ENCODE results near the gene TBC1D16. TPM values are rescaled to one million over a fixed set of nuclear protein-coding genes. Genes with fewer than 3 reads are reported as not detected.
"Not testable (repeated sequence)": the region's sequence is repeated elsewhere in the genome, so short reads cannot be mapped to it uniquely, and the experiment has no call there.

TBC1D16 gene
- total RNA-seq, 2 experiments from 2014 or later, result 0.38 to 0.74 TPM

DNA sequence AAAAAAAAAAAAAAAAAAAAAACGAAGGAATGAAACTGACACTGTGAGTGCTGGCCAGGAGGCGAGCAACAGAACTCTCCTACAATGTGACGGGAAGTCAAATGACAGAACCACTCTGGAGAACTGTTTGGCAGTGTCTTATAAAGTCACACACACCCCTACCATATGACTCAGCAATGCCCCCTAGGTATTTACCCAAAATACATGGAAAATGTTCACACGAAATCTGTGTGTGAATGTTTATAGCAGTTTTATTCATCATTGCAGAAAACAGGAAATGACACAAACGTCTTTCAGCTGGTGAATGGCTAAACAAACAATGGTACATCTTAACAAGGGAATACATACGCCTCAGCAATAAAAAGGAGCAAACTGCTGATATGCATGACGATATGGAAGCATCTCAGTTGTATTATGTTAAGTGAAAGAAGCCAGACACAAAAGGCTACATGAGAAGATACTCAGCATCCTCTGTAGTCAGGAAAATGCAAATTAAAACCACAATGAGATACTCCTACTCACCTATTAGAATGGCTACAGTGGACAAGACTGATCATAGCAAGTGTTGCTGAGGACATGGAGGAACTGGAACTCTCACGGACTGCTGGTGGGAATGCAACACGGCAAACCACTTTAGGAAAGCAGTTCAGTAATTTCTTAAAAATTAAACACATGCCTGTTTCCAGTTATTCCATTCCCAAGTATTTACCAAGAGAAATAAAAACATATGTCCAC is 74.7 kb downstream of the TBC1D16 start:
- intact Hi-C loops (cut with micrococcal nuclease; ENCODE audit: unreplicated experiment), result no loop called here
- H3K4me3 ChIP-seq (ENCODE audit: low read depth, low read length, poor library complexity, severe bottlenecking), result no peak overlapping the region
- H4K20me1 ChIP-seq (ENCODE audit: insufficient read depth, low read length), result no peaks in the 10 kb centered on the region
- no peaks in the 10 kb centered on the region for H3K9me3 ChIP-seq (ENCODE audit: low read length)
- ChIA-PET POLR2A (no interaction called here), CTCF (ENCODE audit: unreplicated experiment) (no interaction called here)
- TF ChIP-seq, protein P1, sequence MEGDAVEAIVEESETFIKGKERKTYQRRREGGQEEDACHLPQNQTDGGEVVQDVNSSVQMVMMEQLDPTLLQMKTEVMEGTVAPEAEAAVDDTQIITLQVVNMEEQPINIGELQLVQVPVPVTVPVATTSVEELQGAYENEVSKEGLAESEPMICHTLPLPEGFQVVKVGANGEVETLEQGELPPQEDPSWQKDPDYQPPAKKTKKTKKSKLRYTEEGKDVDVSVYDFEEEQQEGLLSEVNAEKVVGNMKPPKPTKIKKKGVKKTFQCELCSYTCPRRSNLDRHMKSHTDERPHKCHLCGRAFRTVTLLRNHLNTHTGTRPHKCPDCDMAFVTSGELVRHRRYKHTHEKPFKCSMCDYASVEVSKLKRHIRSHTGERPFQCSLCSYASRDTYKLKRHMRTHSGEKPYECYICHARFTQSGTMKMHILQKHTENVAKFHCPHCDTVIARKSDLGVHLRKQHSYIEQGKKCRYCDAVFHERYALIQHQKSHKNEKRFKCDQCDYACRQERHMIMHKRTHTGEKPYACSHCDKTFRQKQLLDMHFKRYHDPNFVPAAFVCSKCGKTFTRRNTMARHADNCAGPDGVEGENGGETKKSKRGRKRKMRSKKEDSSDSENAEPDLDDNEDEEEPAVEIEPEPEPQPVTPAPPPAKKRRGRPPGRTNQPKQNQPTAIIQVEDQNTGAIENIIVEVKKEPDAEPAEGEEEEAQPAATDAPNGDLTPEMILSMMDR (conservative IDR thresholded peaks at IDR 0.05; ENCODE audit: low read length), result peak; percentile 25; the same call in 1 of the 2 replicates
- no peak for TF ChIP-seq EZH2phosphoT487 (IDR thresholded peaks at IDR 0.05; ENCODE audit: borderline replicate concordance, low read depth, low read length)
- no peaks in the 10 kb centered on the region for H3K36me3 ChIP-seq (ENCODE audit: insufficient read depth, low read length)
- BruUV-seq (replicated peaks), result no TSS peak
- H2AFZ ChIP-seq (ENCODE audit: low read length), result no peak overlapping the region
- no peak for DNase-seq (ENCODE audit: low spot score)
- no peak overlapping the region for H3K27ac ChIP-seq (ENCODE audit: low read depth, low read length, poor library complexity, severe bottlenecking)
- H3K4me1 ChIP-seq (ENCODE audit: insufficient read depth, low read length, poor library complexity, severe bottlenecking), result no peaks in the 10 kb centered on the region
- no peaks in the 10 kb centered on the region for H3K79me2 ChIP-seq (ENCODE audit: insufficient read depth, low read depth, low read length)
- no peaks in the 10 kb centered on the region for H3K9me2 ChIP-seq (ENCODE audit: insufficient read depth, low read length)
- no peak overlapping the region for H3K4me2 ChIP-seq (ENCODE audit: low read length)

DNA sequence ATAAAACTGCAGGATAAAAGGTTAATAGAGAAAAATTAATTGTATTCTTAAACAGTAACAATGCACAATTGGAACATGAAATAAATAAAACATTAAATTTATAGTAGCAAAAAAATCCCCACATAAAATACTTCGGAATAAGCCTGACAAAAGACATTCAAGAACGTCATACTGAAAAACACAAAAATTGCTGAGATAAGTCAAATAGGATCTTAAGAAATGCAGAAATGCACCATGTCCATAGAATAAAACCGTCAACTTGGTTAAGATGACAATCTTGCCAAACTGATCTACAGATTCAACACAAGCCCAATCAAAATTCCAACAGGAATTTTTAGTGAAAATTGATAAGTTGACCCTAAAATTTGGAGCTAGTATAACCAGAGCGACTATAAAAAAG is 76.6 kb downstream of the TBC1D16 start:
- TF ChIP-seq, protein P1 (conservative IDR thresholded peaks at IDR 0.05; ENCODE audit: low read length), result no peak
- no peak for TF ChIP-seq EZH2phosphoT487 (IDR thresholded peaks at IDR 0.05; ENCODE audit: borderline replicate concordance, low read depth, low read length)

DNA sequence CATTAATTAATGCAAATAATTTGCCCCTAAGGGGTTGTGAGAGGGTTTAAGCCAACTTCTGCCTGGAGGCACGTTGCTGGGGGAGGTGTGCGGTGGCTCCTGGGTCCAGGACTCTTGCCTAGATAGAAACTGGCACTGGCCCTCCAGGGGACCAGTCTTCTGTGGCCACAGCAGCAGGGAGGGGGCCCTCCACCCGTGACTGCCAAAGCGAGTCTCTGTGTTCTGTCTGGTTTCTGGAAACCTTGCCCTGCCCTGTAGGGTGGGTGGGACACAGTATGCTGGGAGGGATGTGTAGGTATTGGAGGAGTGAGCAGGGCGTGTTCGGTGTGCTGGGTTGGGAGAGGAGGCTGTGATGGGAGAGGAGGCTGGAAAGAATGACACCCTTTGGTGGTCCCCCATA is 78.8 kb downstream of the TBC1D16 start:
- no peaks in the 10 kb centered on the region for H3K9me2 ChIP-seq (ENCODE audit: insufficient read depth, low read length)
- no peaks in the 10 kb centered on the region for H3K9me3 ChIP-seq (ENCODE audit: low read length)
- H3K4me1 ChIP-seq (ENCODE audit: insufficient read depth, low read length, poor library complexity, severe bottlenecking), result no peaks in the 10 kb centered on the region
- H3K27ac ChIP-seq (ENCODE audit: low read depth, low read length, poor library complexity, severe bottlenecking), result no peak overlapping the region
- no peaks in the 10 kb centered on the region for H3K36me3 ChIP-seq (ENCODE audit: insufficient read depth, low read length)
- intact Hi-C loops (cut with micrococcal nuclease; ENCODE audit: unreplicated experiment), result no loop called here
- no peak for TF ChIP-seq EZH2phosphoT487 (IDR thresholded peaks at IDR 0.05; ENCODE audit: borderline replicate concordance, low read depth, low read length)
- TF ChIP-seq, protein P1 (conservative IDR thresholded peaks at IDR 0.05; ENCODE audit: low read length), result no peak
- DNase-seq (ENCODE audit: low spot score), result no peak
- H3K4me2 ChIP-seq (ENCODE audit: low read length), result no peak overlapping the region
- CTCF ChIA-PET (ENCODE audit: unreplicated experiment), result interaction anchor here (0.5 to 0.6 kb wide), 2 partner anchors 53 to 1770 kb away, joined by 3 read pairs; no protein-coding TSS in a partner anchor
- no peaks in the 10 kb centered on the region for H4K20me1 ChIP-seq (ENCODE audit: insufficient read depth, low read length)
- POLR2A ChIA-PET, result no interaction called here
- BruUV-seq (replicated peaks), result no TSS peak
- no peak overlapping the region for H2AFZ ChIP-seq (ENCODE audit: low read length)
- no peaks in the 10 kb centered on the region for H3K79me2 ChIP-seq (ENCODE audit: insufficient read depth, low read depth, low read length)
- no peak overlapping the region for H3K4me3 ChIP-seq (ENCODE audit: low read depth, low read length, poor library complexity, severe bottlenecking)

More for the DNA sequence above, 76.6 kb downstream of the TBC1D16 start:
- intact Hi-C loops (cut with micrococcal nuclease; ENCODE audit: unreplicated experiment), result no loop called here
- Histone ChIP-seq H3K4me2 (ENCODE audit: low read length) (no peak overlapping the region), H3K79me2 (ENCODE audit: insufficient read depth, low read depth, low read length) (no peaks in the 10 kb centered on the region), H3K9me2 (ENCODE audit: insufficient read depth, low read length) (no peaks in the 10 kb centered on the region), H4K20me1 (ENCODE audit: insufficient read depth, low read length) (no peaks in the 10 kb centered on the region), H3K9me3 (ENCODE audit: low read length) (no peaks in the 10 kb centered on the region), H2AFZ (ENCODE audit: low read length) (no peak overlapping the region), H3K4me1 (ENCODE audit: insufficient read depth, low read length, poor library complexity, severe bottlenecking) (no peaks in the 10 kb centered on the region), H3K27ac (ENCODE audit: low read depth, low read length, poor library complexity, severe bottlenecking) (no peak overlapping the region), H3K36me3 (ENCODE audit: insufficient read depth, low read length) (no peaks in the 10 kb centered on the region), H3K4me3 (ENCODE audit: low read depth, low read length, poor library complexity, severe bottlenecking) (no peak overlapping the region)
- POLR2A ChIA-PET, result interaction anchor here (0.6 kb wide), 2 partner anchors 32 to 114 kb away, joined by 3 to 4 read pairs; no protein-coding TSS in a partner anchor
- BruUV-seq (replicated peaks), result no TSS peak
- CTCF ChIA-PET (ENCODE audit: unreplicated experiment), result no interaction called here
- DNase-seq (ENCODE audit: low spot score), result no peak

DNA sequence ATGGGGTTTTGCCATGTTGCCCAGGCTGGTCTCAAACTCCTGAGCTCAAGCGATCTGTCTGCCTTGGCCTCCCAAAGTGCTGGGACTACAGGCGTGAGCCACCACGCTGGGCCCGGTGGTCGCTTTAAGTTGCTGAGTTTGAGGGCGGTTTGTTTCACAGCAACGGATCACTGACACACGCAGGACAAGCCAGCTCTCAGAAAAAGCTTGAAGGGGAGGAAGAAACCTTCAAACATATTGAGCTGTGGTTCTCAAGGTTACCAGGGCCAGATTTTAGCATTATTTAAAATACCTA is 79.3 kb downstream of the TBC1D16 start:
- H3K9me2 ChIP-seq (ENCODE audit: insufficient read depth, low read length); intact Hi-C loops (cut with micrococcal nuclease; ENCODE audit: unreplicated experiment); H3K9me3 ChIP-seq (ENCODE audit: low read length); H3K27ac ChIP-seq (ENCODE audit: low read depth, low read length, poor library complexity, severe bottlenecking); H3K4me1 ChIP-seq (ENCODE audit: insufficient read depth, low read length, poor library complexity, severe bottlenecking); H4K20me1 ChIP-seq (ENCODE audit: insufficient read depth, low read length); H3K4me2 ChIP-seq (ENCODE audit: low read length); BruUV-seq (replicated peaks); H3K79me2 ChIP-seq (ENCODE audit: insufficient read depth, low read depth, low read length); H2AFZ ChIP-seq (ENCODE audit: low read length); H3K36me3 ChIP-seq (ENCODE audit: insufficient read depth, low read length); H3K4me3 ChIP-seq (ENCODE audit: low read depth, low read length, poor library complexity, severe bottlenecking); DNase-seq (ENCODE audit: low spot score); POLR2A ChIA-PET: not testable (repeated sequence)
- CTCF ChIA-PET (ENCODE audit: unreplicated experiment), result interaction anchor here (0.6 kb wide), 1 partner anchor 54 kb away, joined by 3 read pairs; no protein-coding TSS in a partner anchor

Measured in OCI-LY7 (cell line).